ENCODE results near the gene F7.

- TF ChIP-seq CTCF (IDR thresholded peaks at IDR 0.05 in 8 of 11, conservative IDR thresholded peaks at IDR 0.05 in 3 of 11) (no peak), POLR2AphosphoS5 (IDR thresholded peaks at IDR 0.05) (no peak), POLR2A (IDR thresholded peaks at IDR 0.05) (no peak)
Observed at GRCh38 chr13:113167155-113167554, 61.6 kb downstream of the F7 start.

All from spleen (tissue), 7 donors.